Skeletal muscle satellite cell (primary cell): ENCODE results near the gene C2CD5. TPM values are rescaled to one million over a fixed set of nuclear protein-coding genes. Genes with fewer than 3 reads are reported as not detected.

ENCODE experiments used
- H3K27me3 ChIP-seq: 2 replicates; pipeline ENCODE4 v1.7.0; 2013; ENCODE audit warnings: low read length; ENCODE audit not compliant: control insufficient read depth, insufficient read depth
- H3K36me3 ChIP-seq: 2 replicates; pipeline ENCODE4 v1.7.0; 2013; ENCODE audit warnings: mild to moderate bottlenecking, control low read depth, low read length; ENCODE audit not compliant: insufficient read depth
- H3K4me1 ChIP-seq: 2 replicates; pipeline ENCODE4 v1.7.0; 2013; ENCODE audit warnings: low read length; ENCODE audit not compliant: control insufficient read depth, insufficient read depth
- H3K4me2 ChIP-seq: 2 replicates; pipeline ENCODE4 v1.7.0; 2013; ENCODE audit warnings: mild to moderate bottlenecking, low read length
- H3K4me3 ChIP-seq: 2 replicates; pipeline ENCODE4 v1.7.0; 2013; ENCODE audit warnings: low read length
- H3K9ac ChIP-seq: 2 replicates; pipeline ENCODE4 v1.7.0; 2013; ENCODE audit warnings: mild to moderate bottlenecking, low read depth, low read length, moderate library complexity
- H3K9me3 ChIP-seq: replicated peaks from 2 replicates; pipeline ENCODE4 v1.7.0; 2013; ENCODE audit warnings: mild to moderate bottlenecking, control low read depth, low read length
- total RNA-seq: library from RNA; depleted of rRNA; stranded (reverse); fragments of >200 nt; gene quantifications from 2 replicates; pipeline ENCODE4 v1.2.3, GENCODE V29; 2012; rRNA removed

Gene C2CD5
- total RNA-seq, result 7.4 and 12.0 TPM in 2 replicates

GRCh38 chr12:22544038-22544979 lies at the start of gene C2CD5:
TSS of gene C2CD5 (minus strand) at chr12:22544542. CDS start at chr12:22544150, 392 bp downstream.
- H3K4me2 ChIP-seq, result peak within 1 kb of the TSS; percentile 96
- H3K4me1 ChIP-seq, result peaks cover 11% of the 10 kb centered on the region
- H3K9ac ChIP-seq, result peak within 1 kb of the TSS; percentile 92
- no peaks in the 10 kb centered on the region for H3K36me3 ChIP-seq
- H3K4me3 ChIP-seq, result peak within 1 kb of the TSS; percentile 90
- H3K9me3 ChIP-seq, result no peaks in the 10 kb centered on the region
- no peaks in the 10 kb centered on the region for H3K27me3 ChIP-seq

- Histone ChIP-seq H3K9me3 (no peaks in the 10 kb centered on the region), H3K4me1 (no peaks in the 10 kb centered on the region), H3K4me3 (no peak overlapping the region), H3K27me3 (no peaks in the 10 kb centered on the region), H3K4me2 (no peak overlapping the region), H3K9ac (no peak overlapping the region), H3K36me3 (no peaks in the 10 kb centered on the region)
Observed at GRCh38 chr12:22593864-22594263, 49.5 kb upstream of the C2CD5 start.

- Histone ChIP-seq H3K27me3 (no peaks in the 10 kb centered on the region), H3K36me3 (no peaks in the 10 kb centered on the region), H3K4me2 (no peak overlapping the region), H3K4me1 (no peaks in the 10 kb centered on the region), H3K9me3 (no peaks in the 10 kb centered on the region), H3K9ac (no peak overlapping the region), H3K4me3 (no peak overlapping the region)
Observed at GRCh38 chr12:22588817-22589216, 44.5 kb upstream of the C2CD5 start.

- no peak overlapping the region for H3K9ac ChIP-seq
- H3K4me1 ChIP-seq, result no peaks in the 10 kb centered on the region
- no peak overlapping the region for H3K4me3 ChIP-seq
- H3K27me3 ChIP-seq, result no peaks in the 10 kb centered on the region
- H3K9me3 ChIP-seq, result no peaks in the 10 kb centered on the region
- H3K36me3 ChIP-seq, result no peaks in the 10 kb centered on the region
- H3K4me2 ChIP-seq, result no peak overlapping the region
Observed at GRCh38 chr12:22578328-22578727, 34.0 kb upstream of the C2CD5 start.

GRCh38 chr12:22577667-22578066 lies 33.3 kb upstream of the C2CD5 start:
- Histone ChIP-seq H3K9ac (no peak overlapping the region), H3K4me2 (no peak overlapping the region), H3K4me1 (no peaks in the 10 kb centered on the region), H3K27me3 (no peaks in the 10 kb centered on the region), H3K36me3 (no peaks in the 10 kb centered on the region), H3K9me3 (no peaks in the 10 kb centered on the region), H3K4me3 (no peak overlapping the region)

GRCh38 chr12:22576473-22576872 lies 32.1 kb upstream of the C2CD5 start:
- H3K9me3 ChIP-seq, result no peaks in the 10 kb centered on the region
- H3K27me3 ChIP-seq, result no peaks in the 10 kb centered on the region

GRCh38 chr12:22576065-22576464 lies 31.7 kb upstream of the C2CD5 start:
- no peak overlapping the region for H3K9ac ChIP-seq
- H3K36me3 ChIP-seq, result no peaks in the 10 kb centered on the region
- H3K9me3 ChIP-seq, result no peaks in the 10 kb centered on the region
- H3K4me2 ChIP-seq, result no peak overlapping the region
- no peaks in the 10 kb centered on the region for H3K27me3 ChIP-seq
- no peaks in the 10 kb centered on the region for H3K4me1 ChIP-seq
- H3K4me3 ChIP-seq, result no peak overlapping the region

More at GRCh38 chr12:22576473-22576872, 32.1 kb upstream of the C2CD5 start:
- H3K4me1 ChIP-seq, result no peaks in the 10 kb centered on the region
- H3K4me3 ChIP-seq, result no peak overlapping the region
- H3K4me2 ChIP-seq, result no peak overlapping the region
- no peak overlapping the region for H3K9ac ChIP-seq
- no peaks in the 10 kb centered on the region for H3K36me3 ChIP-seq

- no peaks in the 10 kb centered on the region for H3K9me3 ChIP-seq
- no peak overlapping the region for H3K4me2 ChIP-seq
- no peaks in the 10 kb centered on the region for H3K27me3 ChIP-seq
- no peaks in the 10 kb centered on the region for H3K4me1 ChIP-seq
- no peak overlapping the region for H3K9ac ChIP-seq
- no peak overlapping the region for H3K4me3 ChIP-seq
- H3K36me3 ChIP-seq, result no peaks in the 10 kb centered on the region
Observed at GRCh38 chr12:22574921-22575320, 30.6 kb upstream of the C2CD5 start.

- H3K27me3 ChIP-seq, result no peaks in the 10 kb centered on the region
- no peak overlapping the region for H3K4me2 ChIP-seq
- H3K4me3 ChIP-seq, result no peak overlapping the region
- H3K9me3 ChIP-seq, result no peaks in the 10 kb centered on the region
- H3K9ac ChIP-seq, result no peak overlapping the region
- H3K4me1 ChIP-seq, result no peaks in the 10 kb centered on the region
- no peaks in the 10 kb centered on the region for H3K36me3 ChIP-seq
Observed at GRCh38 chr12:22573181-22573580, 28.8 kb upstream of the C2CD5 start.

- Histone ChIP-seq H3K4me2 (no peak overlapping the region), H3K4me3 (no peak overlapping the region), H3K9me3 (no peaks in the 10 kb centered on the region), H3K27me3 (no peaks in the 10 kb centered on the region), H3K36me3 (no peaks in the 10 kb centered on the region), H3K4me1 (no peaks in the 10 kb centered on the region), H3K9ac (no peak overlapping the region)
Observed at GRCh38 chr12:22569253-22569652, 24.9 kb upstream of the C2CD5 start.

GRCh38 chr12:22562036-22563028 lies 18.0 kb upstream of the C2CD5 start:
- no peak overlapping the region for H3K4me3 ChIP-seq
- no peaks in the 10 kb centered on the region for H3K9me3 ChIP-seq
- H3K27me3 ChIP-seq, result no peaks in the 10 kb centered on the region
- H3K4me1 ChIP-seq, result no peaks in the 10 kb centered on the region
- no peak overlapping the region for H3K9ac ChIP-seq
- H3K36me3 ChIP-seq, result no peaks in the 10 kb centered on the region
- H3K4me2 ChIP-seq, result no peak overlapping the region
